HG03342 (cell line): Measurements from ENCODE around the gene OSBPL9.
"Not testable (repeated sequence)": the region's sequence is repeated elsewhere in the genome, so short reads cannot be mapped to it uniquely, and the experiment has no call there.

Experiments
- ATAC-seq: cut with Tn5 transposase; IDR thresholded peaks from one replicate; pipeline ENCODE4 v1.9.1; 2021; ENCODE audit warnings: mild to moderate bottlenecking, moderate library complexity; ENCODE audit not compliant: unreplicated experiment

OSBPL9 gene

GRCh38 chr1:51605961-51606723 lies 10.8 kb upstream of the OSBPL9 start:
- ATAC-seq, result no peak

DNA sequence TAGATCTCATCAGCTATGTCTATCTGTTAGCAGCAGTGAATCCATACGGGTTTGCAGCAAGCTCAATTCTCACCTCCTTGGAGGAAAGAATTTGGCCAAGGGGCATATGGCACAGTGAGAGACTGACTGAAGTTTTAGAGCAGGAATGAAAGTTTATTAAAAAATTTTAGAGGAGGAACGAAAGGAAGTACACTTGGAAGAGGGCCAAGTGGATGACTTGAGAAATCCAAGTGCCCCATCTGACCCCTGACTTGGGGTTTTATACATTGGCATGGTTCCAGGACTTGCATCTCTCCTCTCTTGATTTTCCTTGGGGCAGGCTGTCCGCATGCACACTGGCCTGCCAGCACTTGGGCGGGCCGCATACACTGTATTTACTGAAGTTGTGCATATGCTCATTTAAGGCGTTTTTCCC lies 9.2 kb upstream of the OSBPL9 start:
- ATAC-seq, result no peak

DNA sequence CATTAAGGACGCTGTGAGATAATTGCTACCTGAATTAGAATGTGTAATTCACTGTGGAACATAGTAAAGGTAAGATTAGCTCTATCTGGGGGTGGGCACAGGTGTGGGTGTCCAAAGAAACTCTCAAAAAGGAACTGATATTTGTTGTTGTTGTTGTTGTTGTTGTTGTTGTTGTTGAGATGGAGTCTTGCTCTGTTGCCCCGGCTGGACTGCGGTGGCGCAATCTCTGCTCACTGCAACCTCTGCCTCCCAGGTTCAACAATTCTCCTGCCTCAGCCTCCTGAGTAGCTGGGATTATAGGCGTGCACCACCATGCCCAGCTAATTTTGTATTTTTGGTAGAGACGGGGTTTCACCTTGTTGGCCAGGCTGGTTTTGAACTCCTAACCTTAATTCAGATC lies 6.8 kb upstream of the OSBPL9 start:
- not testable (repeated sequence) for ATAC-seq

DNA sequence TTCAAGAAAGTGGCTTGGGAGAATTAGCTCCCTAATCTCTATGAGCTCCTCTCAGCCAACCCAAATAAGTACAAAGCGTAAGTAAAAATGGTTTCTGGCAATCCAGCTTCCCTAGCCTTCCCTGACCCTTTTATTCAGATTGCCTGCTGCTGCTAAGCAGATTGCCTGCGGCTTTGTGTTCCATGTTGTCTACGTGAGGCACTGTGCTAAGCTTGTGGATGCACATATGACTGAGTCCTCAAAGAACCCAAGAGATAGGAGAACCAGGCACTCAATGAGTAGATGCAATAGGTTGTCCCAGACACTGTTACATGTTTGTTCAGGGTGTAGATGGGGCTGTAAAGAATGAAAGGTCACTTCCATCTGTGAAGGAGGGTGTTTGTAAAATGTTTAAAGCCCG lies 6.3 kb upstream of the OSBPL9 start:
- no peak for ATAC-seq

GRCh38 chr1:51612447-51612961 lies 4.4 kb upstream of the OSBPL9 start:
- ATAC-seq, result no peak

- no peak for ATAC-seq
Measured at GRCh38 chr1:51615780-51616291, 1.1 kb upstream of the OSBPL9 start.

DNA sequence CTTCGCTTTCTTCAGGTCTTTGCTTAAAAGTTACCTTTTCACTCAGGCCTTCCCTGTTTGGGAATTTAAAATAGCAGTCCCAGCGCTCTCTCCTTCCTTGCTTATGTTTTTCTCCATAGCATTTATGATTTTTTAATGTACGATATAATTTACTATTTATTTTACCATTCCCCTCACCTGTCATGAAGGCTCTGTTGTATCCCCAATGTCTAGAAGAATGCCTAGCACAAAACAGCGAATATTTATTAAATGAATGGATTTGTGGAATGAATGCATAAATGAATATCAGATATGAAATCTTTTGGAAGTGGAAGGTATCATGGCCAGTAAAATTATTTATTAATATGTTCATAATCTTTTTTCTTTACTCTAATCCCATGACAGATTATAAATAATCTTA lies 402 bp upstream of the OSBPL9 start:
- no peak for ATAC-seq

- ATAC-seq, result no peak
Measured at GRCh38 chr1:51618715-51619114, 1.8 kb downstream of the OSBPL9 start.

DNA sequence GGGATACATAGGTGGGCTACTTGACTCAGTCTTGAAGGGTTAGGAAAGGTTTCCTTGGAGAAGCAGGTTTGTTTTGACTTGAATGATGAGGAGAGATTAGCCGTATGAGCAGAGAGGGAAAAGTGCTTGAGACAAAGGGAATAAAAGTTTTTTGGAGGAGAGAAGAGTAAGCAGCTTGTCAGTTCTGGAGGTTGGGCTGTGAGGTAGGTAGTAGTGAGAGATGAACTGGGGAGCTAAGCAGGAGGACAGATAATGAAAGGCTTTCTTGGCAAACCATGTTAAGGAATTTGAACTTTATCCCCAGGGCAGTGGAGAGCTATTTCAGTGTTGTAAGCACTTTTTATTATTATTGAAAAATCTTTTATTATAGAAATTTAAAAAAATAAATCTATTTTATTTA lies 3.6 kb downstream of the OSBPL9 start:
- ATAC-seq, result no peak

- no peak for ATAC-seq
Measured at GRCh38 chr1:51621161-51621560, 4.3 kb downstream of the OSBPL9 start.

DNA sequence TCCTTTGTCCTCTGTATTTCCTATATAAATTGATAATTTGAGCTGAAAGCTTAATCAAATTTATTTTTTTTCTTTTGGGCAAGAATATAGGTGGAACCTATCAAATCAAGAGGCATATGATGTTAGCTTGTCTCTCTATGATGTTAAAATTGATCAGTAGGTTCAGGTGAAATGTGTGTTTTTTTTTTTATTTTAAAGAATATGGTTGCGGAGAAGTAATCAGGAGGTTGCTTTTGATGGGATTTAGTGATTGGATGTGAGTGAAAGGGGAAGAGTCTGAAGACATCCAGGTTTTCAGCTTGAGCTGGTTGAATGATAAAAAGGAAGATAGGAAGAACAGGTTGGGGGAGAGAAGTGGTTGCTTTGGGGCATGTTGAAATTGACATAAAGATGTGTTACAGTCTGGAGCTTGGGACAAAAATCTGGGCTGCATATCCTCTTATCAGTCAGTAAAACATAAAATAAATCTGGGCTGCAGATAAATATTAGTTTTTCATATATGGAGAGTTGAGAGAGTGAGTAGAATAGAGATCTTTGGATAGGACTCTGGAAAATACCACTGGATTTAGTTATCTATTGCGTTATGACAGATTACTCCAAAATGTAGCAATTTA lies 5.1 kb downstream of the OSBPL9 start:
- no peak for ATAC-seq

DNA sequence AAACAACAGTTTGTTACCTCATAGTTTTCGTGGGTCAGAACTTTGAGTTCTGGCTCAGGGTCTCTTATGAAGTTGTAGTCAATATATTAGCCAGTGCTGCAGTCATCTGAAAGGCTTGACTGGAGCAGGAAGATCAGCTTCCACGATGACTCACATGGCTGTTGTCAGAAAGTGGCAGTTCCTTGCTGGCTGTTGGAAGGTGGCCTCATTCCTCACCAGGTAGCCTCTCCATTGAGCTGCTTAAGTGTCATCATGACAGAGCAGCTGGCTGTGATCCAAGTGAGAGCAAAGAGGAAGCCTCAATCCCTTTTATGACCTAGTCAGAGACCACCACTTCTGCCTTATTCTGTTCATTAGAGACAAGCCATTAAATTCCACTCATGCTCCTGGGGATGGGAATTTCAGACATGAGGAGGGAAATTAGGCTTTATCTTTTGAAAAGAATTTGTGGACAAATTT lies 5.6 kb downstream of the OSBPL9 start:
- ATAC-seq, result no peak

- ATAC-seq, result no peak
Measured at GRCh38 chr1:51623025-51623424, 6.1 kb downstream of the OSBPL9 start.

GRCh38 chr1:51623450-51623849 lies 6.6 kb downstream of the OSBPL9 start:
- ATAC-seq, result no peak

DNA sequence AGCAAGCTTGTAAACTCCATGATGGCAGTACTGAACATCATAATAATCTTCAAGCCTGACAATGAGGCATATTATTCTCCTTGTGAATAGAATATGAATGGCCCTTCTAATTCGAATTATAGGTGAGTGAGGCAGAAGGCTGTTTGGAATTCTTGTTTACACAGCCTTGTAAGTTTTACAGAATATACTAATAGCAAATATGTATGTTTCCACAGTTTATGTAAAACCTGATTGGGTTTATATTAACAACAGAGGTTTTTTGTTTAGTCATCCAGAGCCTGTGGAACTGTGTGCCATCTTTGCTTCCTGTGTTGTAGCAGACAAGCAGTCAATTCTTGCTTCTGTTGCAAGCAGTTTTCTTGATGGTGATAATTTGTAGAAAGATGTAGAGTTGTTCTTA lies 8.0 kb downstream of the OSBPL9 start:
- ATAC-seq, result no peak

DNA sequence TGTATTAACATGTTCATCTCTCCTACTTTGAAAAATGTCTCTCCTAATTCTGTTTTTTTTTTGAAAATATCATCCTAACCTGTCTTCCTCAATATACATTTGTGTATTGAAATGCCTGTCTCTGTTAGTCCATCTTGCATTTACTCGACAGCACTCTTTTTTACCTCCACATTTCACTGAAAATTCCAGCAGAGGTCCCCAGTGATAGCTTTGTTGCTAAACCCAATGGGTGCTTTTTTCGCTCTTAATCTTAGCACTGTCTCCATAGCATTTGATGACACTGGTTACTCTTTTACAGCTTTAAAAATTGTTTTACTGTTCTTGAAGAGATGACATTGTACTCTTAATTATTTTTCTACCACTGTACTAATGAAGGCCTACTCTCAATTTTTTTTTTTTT lies 10.8 kb downstream of the OSBPL9 start:
- no peak for ATAC-seq

- ATAC-seq, result no peak
Measured at GRCh38 chr1:51628715-51629590, 12.1 kb downstream of the OSBPL9 start.

- no peak for ATAC-seq
Measured at GRCh38 chr1:51629918-51630317, 13.0 kb downstream of the OSBPL9 start.

- ATAC-seq, result no peak
Measured at GRCh38 chr1:51630393-51630792, 13.5 kb downstream of the OSBPL9 start.

DNA sequence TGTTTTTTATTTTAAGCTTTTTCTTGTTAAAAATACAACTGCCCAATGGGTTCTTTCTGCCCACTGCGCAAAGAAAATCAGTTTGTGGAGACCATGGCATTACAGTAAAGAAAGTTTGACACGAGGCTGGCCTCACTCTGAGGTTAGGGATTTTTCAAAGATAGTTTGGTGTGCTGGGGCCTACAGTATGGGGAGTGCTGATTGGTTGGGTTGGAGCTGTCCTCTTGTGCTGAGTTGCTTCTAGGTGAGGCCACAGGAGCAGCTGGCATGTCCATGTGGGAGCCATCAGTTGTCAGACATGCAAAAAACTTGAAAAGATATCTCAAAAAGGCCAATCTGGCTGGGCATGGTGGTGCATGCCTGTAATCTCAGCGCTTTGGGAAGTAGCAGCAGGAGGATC lies 14.0 kb downstream of the OSBPL9 start:
- ATAC-seq, result no peak

DNA sequence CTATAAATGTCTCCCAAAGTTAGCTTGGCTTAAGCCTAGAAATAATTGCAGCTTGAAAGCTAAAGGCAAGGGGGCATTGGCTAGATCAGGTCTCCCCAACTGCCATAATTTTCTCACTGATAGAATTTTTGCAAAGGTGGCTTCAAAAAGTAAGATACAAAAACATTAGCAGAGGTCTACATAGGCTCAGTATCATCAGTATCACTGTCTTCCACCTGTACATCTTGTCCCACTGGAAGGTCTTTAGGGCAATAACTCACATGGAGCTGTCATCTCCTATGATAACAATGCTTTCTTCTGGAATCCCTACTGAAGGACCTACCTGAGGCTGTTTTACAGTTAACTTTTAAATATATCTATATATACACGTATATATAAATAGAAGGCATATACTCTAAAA lies 14.9 kb downstream of the OSBPL9 start:
- ATAC-seq, result no peak
